ENCODE data around the gene CACHD1.

CACHD1 gene

DNA sequence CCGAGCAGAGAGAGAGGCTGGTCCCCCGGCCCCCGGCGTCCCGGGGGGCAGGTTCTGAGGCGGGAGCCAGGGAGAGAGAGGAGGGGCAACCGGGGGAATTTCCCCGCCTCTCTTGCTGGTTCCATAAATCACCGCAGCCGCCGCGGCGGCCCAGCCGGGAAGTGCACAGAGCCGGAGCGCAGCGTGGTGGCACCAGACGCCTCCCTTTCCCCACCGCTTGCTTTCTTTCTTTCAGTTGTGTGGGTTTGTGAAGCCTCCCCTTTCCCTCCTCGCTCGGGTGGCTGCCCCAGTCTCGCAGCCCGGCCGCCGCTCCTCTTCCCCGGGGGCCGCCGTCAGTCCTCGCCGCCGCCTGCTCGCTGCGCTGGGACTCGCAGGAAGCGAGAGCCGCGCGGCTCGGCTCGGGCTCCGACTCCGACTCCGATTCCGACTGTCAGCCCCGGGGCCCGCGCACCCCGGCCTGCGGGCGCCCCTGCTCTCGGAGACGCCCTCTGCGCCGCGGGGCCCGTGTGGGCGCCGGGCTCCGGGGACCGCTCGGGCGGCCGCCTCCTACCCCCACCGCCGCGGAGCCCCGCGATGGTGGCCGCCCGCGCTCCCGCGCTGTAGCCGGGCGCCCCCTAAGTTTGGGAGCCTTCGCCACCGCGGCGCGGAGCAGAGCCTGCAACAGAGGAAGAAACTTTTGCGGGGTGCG is at the start of gene CACHD1:
Gene CACHD1 (plus strand): TSS at position 153 of the 688 bp plus-strand sequence. CDS start 616 bp downstream, outside the sequence.
- in situ Hi-C loops (cut with MboI; ENCODE audit: low sequenced_read_pairs) = no loop called here

DNA sequence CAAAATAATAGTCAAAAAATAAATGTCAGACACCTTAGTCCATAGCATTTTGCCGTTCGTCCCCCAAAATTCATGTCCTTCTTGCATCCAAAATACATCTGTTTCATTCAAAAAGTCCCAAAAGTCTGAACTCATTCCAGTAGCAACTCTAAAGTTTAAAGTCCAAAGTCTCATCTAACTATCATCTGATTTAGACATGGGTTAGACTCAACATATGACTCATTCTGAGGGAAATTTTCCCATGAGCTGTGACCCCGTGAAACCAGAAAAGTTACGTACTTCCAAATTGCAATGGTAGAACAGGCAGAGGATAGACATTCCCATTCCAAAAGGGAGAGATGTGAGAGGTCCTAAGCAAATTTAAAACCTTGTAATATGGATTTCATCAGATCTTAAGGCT is 48.6 kb upstream of the CACHD1 start:
- in situ Hi-C loops (cut with MboI; ENCODE audit: low sequenced_read_pairs) = no loop called here

DNA sequence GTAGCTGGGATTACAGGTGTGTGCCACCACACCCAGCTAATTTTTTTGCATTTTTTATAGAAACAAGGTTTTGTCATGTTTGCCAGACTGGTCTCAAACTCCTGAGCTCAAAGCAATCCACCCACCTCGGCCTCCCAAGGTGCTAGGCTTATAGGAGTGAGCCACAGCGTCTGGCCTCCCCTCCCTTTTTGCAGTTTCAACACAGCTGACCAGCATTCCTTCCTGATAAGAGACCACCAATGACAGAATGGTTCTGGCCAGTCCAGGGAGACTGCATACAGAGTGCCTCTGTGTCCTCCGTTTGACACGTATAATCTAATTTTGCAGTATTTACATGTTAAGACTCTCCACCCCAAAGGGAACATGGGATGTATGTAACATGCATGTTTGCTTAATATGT is 46.4 kb upstream of the CACHD1 start:
- in situ Hi-C loops (cut with MboI; ENCODE audit: low sequenced_read_pairs) = no loop called here

DNA sequence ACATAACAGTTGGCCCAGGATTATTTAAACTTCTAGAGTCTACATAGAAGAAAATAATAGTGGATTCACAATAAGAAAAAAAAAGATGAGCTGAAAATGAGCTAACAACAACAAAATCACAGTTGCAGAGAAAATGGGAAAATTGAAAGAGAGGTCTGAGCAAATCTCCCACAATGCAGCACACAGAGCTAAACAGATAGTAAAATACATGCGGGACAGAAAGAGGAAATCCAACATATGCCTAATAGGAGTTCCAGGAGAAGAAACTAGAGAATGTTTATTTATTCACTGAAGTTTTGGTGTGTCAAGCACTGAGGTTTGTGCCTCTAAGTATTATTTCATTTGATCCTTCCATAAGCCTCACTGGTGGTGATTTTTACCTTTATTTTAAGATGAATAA is 45.5 kb upstream of the CACHD1 start:
- in situ Hi-C loops (cut with MboI; ENCODE audit: low sequenced_read_pairs) = no loop called here

DNA sequence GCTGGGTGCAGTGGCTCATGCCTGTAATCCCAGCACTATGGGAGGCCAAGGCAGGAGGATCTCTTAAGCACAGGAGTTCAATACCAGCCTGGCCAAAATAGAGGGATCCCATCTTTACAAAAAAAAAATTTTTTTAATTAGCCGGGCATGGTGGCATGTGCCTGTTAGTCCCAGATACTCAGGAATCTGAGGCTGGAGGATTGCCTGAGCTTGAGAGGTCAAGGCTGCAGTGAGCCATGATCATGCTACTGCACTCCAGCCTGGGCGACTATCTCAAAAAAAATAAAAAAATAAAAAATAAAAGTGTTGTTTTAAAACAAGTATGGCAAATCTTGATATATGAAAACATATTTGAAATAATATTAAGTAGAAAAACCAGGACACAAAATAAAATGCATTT is 44.4 kb upstream of the CACHD1 start:
- in situ Hi-C loops (cut with MboI; ENCODE audit: low sequenced_read_pairs) = no loop called here

DNA sequence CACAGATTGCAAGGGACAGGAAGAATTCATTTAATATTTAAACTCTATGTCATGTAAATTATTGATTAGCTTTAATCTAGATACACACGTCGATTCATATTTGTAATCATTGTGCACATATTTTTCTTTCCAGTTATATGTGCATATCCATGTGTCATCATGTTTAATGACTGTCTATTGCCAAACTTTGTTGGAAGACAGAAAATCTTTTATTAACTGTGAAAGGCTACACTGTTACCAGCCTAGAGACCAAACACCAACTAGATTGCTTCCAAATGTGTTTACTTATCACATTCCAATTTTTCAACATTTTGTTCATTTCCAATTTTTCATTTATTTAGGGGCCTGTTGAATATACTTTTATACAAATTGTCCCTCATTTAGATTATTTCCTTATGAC is 43.2 kb upstream of the CACHD1 start:
- in situ Hi-C loops (cut with MboI; ENCODE audit: low sequenced_read_pairs) = no loop called here

DNA sequence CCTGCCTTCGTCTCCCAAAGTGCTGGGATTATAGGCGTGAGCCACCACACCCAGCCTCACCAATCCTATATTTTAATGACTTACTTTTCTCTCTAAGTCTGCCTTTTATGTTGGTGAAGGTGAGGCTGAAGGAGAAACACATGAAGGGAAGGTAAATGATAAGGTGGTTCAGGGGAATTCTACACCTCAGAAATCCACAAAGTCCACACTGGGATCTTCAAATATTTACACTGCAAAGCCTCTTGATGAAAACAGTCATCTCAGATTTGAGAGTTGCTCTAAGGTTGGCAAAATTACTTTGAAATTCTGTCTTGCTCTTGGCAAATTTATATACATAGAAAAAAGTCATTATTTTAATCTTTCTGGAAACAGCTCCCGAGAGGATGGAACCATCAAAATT is 42.0 kb upstream of the CACHD1 start:
- in situ Hi-C loops (cut with MboI; ENCODE audit: low sequenced_read_pairs) = no loop called here

DNA sequence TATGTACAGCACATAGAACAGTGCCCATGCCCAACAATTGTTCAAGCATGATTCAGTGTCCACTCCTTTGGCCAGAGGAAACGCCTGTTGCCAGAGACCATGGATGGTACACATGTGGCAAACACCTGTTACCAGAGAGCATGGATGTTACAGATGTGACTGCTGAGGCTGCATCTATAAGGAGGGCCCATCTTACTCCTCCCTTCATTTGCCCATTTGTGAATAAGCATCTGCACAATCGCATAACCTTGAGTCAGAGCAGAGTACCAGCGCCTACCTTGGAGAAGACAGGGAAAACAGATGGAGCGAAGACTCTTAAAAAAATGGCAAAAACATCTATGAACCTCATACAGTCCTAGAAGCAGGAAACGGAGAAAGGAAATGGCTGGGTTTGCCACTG is 36.6 kb upstream of the CACHD1 start:
- in situ Hi-C loops (cut with MboI; ENCODE audit: low sequenced_read_pairs) = no loop called here

DNA sequence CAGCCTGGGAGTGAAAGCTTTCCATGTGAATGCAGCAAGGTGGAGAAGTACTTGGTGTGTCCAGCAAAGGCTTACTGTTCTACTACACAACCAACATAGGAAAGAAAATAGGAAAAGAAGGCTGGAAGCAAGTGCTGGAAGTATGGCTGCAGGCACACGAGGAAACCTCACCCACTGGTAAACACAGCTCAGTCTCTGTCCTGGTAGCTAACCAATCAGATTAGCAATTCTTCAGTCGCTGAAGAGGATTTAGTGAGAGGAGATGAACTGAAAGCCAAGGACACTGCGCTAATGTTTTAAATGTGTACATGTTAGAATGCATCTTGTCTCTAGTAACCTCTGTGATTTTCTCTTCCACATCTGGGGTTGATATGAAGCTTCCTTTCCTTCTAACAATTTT is 36.2 kb upstream of the CACHD1 start:
- in situ Hi-C loops (cut with MboI; ENCODE audit: low sequenced_read_pairs) = no loop called here

DNA sequence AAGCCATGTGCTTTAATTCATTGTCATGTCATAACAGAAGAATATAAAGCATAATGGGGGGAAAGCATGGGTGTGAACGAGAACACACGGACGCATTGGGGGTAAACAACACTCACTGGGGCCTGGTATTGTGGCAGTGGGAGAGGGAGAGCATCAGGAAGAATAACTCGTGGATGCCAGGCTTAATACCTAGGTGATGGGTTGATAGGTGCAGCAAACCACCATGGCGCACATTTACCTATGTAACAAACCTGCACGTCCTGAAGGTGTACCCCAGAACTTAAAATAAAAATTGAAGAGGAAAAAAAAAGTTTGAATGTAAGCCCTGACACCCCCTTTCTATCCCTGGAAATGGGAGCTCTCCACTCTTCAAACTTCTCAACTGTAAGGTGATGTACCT is 34.9 kb upstream of the CACHD1 start:
- in situ Hi-C loops (cut with MboI; ENCODE audit: low sequenced_read_pairs) = no loop called here

DNA sequence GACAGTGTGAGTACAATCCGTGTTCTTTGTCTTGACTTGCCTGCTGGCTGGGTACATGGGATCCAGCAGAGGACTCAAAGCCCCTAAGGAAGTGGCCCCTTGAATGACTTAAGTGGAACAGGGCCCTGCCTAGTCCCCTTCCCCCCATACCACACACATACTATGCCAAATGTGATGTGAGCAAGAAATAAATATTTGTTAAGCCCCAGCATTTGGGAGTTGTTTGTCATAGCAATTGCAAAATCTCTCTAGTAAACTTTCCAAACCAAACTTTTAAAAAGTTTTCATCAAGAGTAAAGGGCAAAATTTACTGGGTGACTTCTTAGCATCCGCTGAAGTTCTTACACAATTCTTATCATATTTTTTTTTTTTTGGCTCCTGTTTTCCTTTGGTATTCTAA is 32.5 kb upstream of the CACHD1 start:
- in situ Hi-C loops (cut with MboI; ENCODE audit: low sequenced_read_pairs) = no loop called here

DNA sequence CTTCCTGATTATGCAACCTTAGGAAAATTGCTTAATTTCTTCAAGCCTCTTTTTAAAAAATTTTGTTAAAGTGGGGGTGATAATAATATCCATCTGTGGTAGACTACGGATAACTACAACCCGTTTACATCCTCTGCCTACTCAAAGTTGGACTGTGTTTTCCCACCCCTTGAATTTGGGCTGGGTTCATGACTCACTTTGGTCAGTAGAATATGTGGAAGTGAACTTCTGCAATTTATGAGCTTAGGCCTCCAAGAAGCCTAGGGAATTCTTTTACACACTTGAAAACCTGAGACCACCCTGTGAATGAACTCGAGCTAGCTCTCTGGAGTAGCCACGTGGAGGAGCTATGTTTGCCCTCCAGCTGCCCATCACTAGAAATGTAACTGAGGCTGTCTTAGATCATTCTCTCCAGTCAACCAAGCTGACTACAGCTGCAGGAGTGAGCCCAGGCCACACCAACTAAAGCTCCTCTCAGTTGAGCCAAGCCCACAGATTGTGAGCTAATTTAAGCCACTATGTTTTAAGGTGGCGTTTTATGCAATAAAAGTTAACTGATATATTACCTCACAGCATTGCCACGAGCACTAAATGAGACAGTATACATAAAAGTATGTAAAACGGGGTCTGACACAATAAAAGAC is 29.6 kb upstream of the CACHD1 start:
- in situ Hi-C loops (cut with MboI; ENCODE audit: low sequenced_read_pairs) = no loop called here

DNA sequence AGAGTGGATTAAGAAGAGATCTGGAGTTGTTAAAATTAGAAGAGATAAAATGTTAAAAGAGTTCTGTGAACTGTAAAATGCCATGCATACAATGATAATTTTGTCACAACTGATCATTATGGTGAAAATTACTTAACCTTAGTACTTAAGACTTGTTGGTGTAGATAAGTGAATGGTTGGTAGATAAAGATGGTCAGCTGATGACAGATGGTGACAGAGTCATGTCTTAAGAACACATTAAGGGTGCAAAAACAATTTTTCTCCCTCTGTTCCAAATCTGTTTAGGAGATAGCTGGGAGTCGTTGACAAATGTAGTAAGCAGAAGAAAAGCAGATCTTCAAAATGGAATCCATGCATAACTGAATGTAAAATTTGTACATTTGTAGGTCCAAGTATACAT is 18.5 kb upstream of the CACHD1 start:
- in situ Hi-C loops (cut with MboI; ENCODE audit: low sequenced_read_pairs) = no loop called here

DNA sequence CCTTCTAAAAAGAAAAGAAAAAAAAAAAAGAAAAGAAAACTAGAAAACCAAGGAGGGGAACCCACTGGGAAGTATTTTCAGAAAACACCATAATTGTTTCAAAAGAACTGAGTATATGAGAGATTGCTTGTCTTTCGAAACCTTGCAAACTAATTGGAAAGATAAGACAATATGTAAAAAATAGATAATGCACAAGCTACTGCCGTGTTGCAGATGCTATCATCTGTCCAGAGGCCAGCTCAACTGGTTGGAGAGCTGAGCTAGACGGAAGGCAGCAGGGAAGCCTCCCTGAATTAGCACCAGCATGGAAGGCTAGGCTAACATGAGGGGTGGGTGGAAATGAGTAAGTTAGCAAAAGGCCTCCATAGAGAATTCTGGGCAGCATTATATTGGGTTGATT is 16.2 kb upstream of the CACHD1 start:
- in situ Hi-C loops (cut with MboI; ENCODE audit: low sequenced_read_pairs) = no loop called here

DNA sequence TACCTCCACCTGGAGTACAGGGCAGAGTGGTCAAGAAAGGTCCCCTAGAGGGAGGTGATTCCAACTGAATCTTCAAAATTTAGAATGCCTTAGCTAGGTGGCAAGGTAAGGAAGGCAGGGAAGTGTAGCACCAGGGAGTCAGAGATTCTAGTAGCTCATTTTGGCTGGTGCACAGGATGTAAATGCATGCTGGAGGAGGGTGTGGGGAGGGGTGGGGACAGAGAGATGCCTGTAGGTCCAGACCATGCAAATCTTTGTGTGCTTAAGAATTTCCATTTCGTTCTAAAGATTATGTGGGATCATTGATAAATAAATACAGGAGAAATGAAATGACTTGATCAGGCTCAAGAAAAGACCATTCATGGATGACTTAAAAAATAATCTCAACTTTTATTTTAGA is 11.0 kb upstream of the CACHD1 start:
- in situ Hi-C loops (cut with MboI; ENCODE audit: low sequenced_read_pairs) = no loop called here

DNA sequence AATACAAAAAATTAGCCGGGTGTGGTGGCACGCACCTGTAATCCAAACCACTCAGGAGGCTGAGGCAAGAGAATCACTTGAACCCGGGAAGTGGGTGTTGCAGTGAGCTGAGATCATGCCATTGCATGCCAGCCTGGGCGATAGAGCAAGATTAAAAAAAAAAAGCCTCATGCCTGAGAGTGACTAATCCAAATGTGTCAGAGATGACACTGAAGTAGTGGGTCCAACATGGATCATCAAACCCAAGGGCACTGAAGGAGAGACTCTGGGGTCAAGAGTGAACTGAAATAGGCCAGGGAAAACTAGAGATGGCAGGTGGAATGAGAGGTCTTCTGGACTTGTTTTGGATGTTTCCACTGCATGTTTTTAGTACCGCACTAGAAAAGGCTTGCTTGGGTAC is 10.2 kb upstream of the CACHD1 start:
- in situ Hi-C loops (cut with MboI; ENCODE audit: low sequenced_read_pairs) = no loop called here

DNA sequence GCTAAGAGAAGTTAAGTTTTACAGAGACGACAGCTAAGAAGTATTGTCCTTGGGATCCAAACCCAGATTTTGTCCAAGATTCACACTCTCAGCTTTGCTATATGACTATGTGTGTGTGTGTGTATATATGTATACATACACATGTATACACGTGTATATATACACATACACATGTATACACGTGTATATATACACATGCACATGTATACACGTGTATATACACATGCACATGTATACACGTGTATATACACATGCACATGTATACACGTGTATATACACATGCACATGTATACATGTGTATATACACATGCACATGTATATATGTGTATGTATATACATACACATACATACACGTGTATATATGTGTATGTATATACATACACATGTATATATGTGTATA is 3.9 kb upstream of the CACHD1 start:
- in situ Hi-C loops (cut with MboI; ENCODE audit: low sequenced_read_pairs) = no loop called here

DNA sequence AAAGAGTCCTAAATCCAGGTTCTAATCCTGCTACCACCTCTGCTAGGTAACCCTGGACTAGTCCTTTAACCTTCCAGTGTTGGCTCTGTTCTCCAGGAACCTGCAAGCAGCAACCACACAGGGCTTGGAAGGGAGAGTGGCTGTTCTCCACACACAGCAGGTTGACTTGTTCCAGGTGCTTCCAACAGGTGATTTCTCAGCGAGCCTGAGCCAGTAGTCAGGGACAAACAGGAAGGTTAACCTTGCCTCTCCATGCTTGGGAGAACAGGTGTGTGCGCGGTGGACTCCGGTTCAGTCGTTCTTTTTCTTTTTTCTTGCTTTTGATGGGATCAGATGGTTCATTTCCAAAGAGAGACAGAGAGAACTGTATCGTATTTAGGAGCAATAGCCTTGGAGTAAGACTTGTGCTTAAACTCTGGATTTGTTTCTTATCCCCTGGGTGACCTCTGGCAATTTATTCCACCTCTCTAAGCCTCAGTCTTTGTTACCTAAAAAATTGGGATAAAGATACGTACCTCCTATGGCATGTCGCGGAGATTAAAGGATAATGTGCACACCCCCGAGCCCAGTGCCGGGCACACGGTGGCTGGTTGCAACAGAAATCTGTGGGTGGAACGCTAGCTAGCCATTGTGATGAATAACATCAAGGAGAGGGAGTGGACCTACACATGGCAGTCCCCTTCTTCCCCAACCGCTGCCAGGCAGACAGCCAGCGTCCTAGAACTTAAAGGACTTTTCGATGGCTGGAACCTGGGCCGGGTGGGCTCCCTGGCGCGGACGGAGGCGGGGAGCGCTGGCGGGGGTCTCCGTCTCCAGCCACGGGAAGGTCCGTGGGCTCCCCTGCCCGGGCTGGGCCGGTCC is 583 bp upstream of the CACHD1 start:
- in situ Hi-C loops (cut with MboI; ENCODE audit: low sequenced_read_pairs) = no loop called here

DNA sequence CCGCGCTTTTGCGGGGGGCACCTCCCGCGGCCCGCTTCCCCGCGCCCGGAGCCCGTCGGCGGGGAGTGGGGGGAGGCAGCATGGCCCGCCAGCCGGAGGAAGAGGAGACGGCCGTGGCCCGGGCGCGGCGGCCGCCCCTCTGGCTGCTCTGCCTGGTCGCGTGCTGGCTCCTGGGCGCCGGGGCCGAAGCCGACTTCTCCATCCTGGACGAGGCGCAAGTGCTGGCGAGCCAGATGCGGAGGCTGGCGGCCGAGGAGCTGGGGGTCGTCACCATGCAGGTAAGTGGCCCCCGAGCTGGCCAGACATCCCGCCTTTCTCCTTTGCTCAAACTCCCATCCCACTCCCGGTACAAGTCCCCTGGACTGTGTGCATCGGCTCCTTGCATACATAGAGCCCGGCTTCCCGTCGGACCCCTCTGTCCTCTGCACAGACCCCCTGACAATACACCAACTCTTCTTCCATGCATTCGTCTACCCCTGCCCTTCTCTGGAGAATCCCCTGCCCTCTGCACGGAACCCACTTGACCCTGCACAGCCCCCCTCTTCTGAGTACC is 812 bp downstream of the CACHD1 start:
- in situ Hi-C loops (cut with MboI; ENCODE audit: low sequenced_read_pairs) = no loop called here

DNA sequence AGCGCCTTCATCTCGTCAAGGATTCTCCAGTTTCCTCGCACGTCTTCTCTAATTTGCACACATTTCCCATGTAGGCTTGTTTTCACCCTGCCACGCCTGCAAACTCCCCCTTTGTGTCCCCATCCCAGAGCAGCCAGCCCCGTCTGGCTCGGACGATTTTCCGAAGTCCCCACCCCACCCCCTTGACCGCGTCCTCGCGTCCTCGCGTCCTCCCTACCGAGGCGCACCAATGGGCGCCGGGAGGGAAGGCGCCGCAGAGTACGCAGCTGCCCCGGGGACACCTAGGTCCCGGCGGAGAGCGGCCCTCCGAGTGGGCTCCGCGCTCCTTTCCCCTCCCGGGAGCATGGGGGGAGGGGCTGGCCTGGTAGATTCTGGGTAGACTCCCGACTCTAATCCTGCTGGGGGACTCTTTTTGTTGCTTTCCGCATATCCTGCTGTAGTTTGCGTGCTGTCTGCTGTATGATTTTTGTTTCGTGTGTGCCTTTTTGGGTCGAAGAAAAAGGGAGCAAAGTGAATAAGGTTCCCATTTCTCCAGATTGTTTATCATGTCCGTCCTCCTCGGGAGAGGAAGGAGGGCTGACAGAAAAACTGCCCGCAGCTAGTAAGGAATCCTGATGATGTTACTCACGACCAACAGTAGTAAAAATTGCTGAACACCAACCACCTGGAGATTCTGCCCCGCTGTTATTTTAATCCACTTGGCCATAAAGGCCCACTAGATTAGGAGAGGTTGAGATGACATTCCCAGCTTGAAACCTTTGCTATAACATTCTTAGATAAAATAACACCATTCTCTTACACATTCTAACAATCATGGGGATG is 1.5 kb downstream of the CACHD1 start:
- in situ Hi-C loops (cut with MboI; ENCODE audit: low sequenced_read_pairs) = no loop called here

DNA sequence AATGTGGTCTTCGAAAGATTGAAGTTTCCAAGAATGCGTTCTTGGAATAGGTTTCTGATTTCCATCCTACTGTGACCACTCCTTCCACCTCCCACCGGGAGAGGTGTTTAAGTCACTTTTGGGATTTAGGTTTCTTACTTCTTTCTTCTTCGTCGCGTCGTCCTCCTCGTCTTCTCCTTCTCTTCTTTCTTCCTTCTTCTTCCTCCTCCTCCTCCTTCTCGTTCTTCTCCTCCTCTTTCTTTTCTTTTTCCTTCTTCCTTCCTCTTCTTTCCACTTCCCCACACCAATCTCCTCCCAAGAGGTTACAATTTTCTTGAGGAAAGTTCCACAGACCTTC is 2.1 kb downstream of the CACHD1 start:
- in situ Hi-C loops (cut with MboI; ENCODE audit: low sequenced_read_pairs) = no loop called here

All from hTERT RPE-1 (cell line).